GM21825 (cell line): Measurements from ENCODE around the gene CNTN1.

ENCODE experiments used
- ATAC-seq: cut with Tn5 transposase; IDR thresholded peaks from one replicate; pipeline ENCODE4 v1.9.1; 2021; ENCODE audit warnings: mild to moderate bottlenecking, moderate library complexity; ENCODE audit not compliant: unreplicated experiment

CNTN1 gene

DNA sequence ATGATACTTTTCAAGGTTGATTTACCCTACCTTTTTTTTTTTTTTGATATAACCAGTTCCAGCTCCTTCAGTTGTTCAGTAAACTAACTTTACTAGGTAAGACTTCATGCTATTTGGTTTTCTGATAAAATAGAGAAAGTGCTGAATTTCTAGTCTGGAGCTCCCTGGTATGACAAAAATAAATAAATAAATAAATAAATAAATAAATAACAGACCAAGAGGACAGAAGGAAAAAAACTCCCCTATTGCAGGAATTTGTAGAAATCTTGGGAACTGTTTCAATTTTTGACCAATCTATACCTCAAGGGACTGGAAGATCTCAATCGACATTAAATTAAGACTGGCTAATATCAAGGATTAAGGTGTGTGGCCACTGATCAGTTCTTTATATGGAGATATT lies 265.2 kb downstream of the CNTN1 start:
- no peak for ATAC-seq

DNA sequence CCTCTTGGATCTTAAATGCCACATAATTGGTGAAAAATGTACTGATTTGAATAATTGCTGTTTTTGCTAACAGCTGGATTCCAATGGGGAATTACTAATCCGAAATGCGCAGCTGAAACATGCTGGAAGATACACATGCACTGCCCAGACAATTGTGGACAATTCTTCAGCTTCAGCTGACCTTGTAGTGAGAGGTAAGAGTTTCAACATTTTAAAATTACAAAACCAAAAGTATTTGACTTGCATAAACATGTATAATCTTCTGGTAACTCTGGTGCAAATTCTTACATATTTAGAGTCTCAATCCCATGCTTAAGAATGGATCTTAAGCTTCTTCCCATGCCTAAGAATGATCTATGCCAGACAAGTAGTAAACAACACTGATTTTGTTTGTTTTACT lies 266.8 kb downstream of the CNTN1 start:
- no peak for ATAC-seq

DNA sequence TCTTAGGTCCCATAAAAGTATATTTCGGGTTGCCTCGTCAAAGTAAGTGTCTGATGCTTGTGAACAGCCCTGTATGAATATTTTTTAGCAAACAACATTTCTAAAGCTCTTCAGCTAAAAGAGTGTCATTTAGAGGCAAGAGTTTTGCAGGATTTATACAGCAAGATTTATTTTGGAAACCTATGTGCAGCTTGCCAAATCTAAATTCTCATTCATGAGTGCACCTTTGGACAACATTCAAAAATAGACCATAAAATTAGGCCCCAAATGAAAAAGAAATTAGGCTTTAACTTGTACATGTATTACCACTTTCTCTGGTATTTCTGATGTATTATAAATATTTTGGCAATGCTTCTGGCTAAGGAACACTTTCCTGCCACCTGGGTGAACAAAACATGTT lies 271.5 kb downstream of the CNTN1 start:
- no peak for ATAC-seq

DNA sequence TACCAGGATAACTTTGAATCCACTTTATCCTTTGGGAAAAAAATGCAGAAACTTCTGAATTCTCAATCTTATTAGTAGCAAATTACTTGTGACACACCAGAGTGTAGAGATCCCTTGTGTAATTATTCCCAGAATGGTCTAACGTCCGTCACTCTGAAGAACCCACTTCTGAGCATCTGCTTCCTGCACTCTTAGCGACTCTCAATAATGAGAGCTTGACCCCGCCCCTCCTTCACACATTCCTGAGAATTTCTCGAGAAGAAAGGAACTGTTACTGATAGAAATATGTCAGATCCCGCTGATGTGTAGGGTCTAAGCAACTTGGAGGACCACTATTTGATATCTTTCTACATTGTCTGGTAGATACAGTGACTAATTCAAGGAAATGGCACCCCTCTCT lies 277.6 kb downstream of the CNTN1 start:
- ATAC-seq: no peak

DNA sequence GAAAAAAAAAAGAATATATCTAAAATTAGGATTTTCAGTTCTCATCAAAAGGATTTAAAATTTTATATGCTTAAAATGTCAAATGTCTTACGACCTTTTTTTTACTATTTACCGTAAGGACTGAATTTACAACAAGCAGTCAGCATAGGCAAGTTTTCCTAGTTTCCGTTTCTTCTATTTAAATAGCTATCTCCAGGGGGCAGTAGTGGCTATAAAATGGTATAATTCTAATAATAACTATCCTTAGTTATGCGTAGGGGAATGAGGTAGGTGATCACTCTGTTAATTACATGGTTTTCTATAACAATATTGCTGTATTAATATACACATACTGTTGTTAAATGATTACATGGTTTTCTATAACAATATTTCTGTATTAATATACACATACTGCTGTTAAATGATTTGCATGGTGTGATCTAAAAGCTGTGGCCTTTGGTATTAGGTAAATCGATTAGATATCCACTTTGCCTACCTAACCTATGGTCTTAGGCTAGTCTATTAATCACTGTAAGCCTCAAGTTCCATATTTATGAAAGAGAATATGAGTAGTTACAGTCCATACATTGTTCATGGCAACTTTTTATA lies 278.2 kb downstream of the CNTN1 start:
- ATAC-seq: no peak

DNA sequence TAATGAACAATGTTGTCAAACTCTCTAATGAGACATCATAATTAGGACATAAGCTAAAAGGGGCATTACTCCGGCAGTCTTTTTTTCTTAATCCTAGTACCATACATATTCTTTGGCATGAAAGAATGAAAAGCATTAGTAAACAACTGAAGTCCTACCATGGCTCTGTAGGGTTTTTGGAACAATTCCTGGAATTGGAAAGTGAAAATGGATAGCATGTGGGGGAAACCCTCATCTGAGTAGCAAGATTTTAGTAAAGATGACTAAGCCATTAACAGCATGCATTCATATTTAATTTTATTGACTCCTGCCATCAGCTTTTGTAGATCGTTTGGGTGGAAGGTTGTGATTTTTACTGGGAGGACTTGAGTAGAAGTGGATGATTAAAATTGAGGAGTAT lies 279.7 kb downstream of the CNTN1 start:
- no peak for ATAC-seq

DNA sequence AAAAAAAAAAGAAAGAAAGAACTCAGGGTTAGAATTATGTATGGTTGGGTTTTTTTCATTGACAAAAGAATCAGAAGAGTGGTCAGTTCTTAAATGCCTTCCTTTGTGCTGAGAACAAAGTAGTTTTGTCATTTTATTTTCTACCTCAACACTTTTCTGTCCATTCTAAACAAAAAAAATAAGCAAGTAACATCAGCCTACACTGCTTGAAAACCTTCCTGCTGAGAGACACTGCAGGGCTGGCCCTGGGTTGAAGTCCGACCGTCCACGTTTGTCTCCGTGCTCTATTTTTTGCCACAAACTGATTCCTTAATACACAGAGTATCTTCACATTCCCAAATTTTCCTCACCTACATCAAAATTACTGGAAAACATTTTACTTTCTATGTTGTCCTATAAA lies 284.3 kb downstream of the CNTN1 start:
- ATAC-seq: no peak

DNA sequence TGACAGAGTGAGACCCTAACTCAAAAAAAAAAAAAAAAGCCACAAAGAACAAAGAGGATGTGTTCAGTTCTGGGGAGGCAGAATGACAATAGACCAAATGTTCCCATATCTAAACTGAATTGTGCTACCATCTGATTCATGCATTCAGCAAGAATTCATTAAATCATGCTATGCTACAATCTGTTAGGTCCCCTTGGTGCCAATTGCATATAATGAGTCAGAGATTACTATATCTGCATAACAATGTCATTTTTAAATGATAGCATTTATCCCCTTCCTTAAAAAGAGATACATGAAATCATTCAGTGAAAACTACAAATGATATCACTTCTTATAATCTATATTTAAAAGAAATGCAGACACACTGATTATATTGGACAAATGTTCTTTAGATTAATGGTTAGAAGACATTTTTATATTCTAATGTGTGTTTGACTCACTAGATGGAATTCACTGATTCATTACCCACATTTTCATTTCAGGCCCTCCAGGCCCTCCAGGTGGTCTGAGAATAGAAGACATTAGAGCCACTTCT lies 288.3 kb downstream of the CNTN1 start:
- no peak for ATAC-seq

DNA sequence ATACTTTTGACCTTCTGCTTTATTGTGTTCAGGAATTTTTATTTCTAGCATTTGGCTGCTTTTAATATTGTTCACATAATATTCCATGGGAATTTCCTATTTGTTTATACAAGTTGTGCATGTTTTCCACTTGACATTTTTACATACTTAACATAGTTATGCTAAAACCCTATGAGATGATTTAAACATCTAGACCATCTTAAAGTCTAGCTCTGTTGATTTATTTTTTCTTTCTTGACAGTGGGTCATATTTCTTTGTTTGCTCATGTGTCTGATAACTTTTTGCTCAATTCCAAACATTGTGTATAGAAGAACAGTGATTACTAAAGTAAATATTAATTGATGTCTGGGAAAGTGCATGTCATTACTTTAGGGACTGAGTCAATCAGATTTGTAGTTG lies 293.8 kb downstream of the CNTN1 start:
- ATAC-seq: no peak

DNA sequence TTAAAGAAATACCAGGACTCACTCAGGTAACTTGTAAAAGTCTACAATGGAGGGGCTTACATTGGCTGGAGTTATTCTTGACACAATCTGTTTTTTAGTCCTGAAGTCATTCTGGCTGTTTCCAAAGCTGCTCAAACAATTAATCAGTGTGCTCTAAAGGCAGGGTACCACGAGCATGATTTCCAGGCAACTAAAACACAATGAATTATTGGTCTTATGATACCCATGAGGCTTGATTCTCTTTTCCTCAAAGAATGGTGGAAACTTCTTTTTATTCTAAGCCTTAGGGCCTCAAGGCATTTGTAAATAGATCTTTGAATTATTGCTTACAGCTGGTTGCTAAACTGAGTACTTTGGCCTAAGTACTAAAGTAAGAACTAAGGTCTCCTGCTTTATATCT lies 296.1 kb downstream of the CNTN1 start:
- no peak for ATAC-seq

DNA sequence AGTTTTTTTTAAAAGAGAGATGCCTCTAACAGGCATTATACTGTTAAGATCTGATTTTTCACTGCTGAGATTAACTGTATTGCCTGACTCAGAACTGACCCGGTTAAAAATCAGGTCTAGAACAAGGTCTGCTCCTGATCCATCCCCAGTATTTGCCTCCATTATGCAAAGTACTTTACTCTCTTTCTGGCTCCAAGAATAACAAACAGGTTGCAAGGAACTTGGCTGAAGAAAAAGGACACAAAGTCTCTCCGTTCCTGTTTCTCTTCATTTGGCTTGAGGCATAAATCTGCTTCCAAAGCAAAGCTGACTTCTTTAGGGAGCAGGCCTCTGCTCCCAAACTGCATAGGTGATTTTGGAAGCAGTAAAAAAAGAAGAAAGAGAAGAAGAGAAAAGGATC lies 296.6 kb downstream of the CNTN1 start:
- ATAC-seq: no peak

DNA sequence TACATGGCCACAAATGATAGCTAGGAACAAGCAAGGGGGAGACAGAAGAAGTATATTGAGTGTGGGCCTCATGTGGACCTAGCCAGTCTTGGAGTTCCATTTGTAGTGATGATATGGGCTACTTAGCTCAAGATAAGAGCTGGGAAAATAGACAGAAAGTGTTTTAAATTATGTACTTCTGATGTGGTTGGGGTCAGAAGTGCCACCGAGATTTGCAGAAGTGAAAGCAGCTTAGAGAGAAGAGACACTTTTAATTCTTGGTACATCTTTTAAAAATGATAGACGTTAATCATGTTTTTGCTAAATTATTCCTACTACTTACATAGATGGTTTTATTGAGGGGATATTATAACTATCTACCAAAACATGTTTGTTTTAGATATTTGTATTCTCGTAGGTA lies 297.5 kb downstream of the CNTN1 start:
- no peak for ATAC-seq

DNA sequence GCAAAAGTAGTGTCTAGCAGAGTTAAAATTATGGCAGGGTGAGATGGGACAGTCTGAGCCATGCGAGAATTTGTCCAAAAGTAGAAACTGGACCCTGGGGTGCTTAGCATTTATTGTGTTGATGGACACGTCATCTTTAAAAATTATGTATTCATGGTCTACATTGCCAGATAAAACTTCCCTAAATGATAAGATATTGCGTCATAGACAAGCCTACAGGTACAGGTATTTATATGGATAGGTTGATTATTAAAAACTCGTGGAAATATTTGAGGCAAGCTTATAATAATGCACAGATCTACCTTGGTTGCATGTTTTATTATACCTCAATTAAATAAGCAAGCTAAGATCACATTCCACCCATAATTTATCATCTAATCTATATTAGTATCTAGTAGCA lies 299.9 kb downstream of the CNTN1 start:
- no peak for ATAC-seq

DNA sequence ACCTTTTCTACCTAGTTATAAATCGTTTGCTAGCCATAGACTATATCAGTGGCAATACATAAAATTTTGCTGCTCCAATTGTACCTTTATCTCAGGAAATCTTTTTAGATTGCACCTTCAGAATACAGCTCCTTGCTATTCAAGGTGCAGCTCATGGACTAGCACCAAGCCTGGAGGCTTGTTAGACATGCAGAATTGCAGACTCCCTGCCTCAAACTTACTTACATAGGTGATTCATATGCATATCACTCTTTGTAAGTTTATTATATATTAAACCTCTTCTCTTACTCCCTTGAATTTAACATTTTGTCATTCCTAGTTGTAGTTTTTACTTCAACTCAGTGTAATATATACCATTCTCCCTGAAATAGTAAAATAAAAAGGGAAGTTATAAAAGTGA lies 300.4 kb downstream of the CNTN1 start:
- no peak for ATAC-seq

DNA sequence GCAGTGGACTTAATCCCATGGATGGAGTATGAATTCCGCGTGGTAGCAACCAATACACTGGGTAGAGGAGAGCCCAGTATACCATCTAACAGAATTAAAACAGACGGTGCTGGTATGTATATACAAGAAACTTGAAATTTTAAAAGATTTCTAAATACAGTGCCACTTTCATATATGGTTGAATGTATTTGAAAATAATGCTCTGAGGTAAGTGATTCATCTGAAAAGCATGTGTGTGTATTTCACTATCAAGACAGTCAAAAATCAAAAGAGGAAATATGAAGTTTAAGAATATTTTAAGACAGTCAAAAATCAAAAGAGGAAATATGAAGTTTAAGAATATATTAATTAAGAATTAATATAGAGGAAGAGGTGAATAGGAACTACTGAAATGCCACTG lies 300.9 kb downstream of the CNTN1 start:
- no peak for ATAC-seq

DNA sequence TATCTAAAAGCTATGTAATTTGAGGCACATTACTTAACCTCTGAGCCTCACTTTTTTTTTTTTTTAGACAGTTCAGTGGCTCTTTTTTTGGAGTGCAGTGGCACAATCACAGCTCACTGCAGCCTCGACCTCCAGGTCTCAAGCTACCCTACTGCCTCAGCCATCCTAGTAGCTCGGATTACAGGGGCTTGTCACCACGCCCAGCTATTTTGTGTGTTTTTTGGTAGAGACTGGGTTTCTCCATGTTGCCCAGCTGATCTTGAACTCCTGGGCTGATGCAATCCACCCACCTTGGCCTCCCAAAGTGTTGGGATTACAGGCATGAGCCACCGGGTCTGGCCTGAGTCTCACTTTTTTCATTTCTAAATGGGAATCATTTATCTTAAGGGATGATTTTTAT lies 303.9 kb downstream of the CNTN1 start:
- ATAC-seq: no peak

DNA sequence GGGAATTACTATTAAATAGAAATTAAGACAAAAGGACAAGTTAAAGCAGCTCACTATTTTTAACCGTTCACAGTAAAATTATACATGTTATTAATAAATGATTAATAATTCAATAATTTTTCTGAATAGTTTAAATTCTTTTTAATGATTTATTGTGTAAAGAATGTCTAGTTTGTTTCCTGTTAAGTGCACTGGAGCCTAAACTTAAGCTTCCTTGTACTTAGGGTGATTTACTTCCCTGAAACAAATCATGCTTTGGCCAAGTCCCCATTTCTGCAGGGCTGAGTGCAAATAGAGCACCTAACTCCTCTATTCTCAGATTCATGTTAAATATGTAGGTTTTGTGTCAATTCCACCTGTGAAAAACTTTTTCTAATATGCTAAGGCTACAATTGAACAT lies 307.0 kb downstream of the CNTN1 start:
- ATAC-seq: no peak

DNA sequence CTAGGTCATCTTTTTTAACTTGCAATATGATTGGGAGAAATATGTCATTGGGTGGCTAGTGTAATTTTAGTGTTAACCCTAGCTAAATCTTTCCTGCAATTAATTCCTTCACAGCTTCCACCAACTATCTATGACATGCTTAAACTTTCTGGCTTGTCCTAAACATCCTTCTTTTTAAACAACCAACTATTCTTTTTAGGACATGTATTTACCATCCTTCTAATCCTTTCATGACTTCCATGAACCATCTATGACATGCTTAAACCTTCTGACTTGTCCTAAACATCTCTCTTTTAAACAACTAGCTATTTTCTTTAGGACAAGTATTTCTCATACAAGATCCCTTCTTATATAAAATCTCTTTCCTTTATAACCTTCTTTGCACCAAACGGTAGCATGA lies 316.2 kb downstream of the CNTN1 start:
- ATAC-seq: no peak

DNA sequence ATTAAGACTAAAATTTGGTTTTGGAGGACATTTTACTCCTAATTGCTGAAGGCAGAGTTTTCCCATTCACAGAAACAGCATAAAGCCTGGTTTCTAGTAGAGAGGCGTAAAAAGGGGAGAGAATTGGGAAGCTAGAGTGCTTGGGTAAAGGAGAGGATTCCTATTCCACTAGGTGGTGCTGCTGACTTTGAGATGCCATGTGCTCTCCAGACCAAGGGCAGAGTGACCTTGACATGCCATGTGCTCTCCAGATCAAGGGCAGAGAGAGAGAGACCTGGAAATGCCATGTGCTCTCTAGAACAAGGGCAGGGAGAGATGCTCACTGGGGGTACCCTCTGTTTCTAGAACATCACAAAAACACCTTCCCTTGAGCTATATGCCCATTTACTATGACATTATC lies 319.7 kb downstream of the CNTN1 start:
- ATAC-seq: no peak

DNA sequence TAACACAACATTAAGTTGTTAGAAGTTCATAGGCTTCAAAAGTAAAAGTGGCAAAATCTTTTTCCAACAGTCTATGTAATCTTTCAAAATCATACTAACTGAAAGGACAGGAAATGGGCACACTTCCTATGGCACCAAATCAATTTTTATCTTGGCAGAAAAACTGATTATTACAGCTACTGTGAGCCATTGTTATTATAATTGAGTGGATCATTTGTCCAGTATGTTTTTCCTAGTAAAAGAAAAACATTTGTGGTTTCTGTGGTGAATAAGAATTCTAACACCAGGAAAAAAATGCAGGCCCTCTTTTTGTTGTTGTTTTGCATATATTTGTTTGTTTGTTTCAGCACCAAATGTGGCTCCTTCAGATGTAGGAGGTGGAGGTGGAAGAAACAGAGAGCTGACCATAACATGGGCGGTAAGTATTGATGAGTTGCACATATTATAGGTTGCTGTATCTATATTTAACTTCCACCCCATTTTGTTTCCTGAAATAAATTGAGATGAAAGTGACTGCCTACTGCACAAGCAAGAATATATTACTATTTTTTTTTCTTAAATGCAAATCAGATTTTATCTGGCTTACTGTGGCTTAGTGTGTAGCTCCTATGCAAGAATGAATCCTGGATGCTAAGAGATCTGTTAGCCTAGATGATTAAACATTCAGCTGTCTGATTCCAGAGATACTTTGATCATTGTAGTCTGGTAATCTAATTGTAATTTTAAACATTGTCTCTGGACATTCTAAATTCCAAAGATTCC lies 321.8 kb downstream of the CNTN1 start:
- ATAC-seq: no peak

DNA sequence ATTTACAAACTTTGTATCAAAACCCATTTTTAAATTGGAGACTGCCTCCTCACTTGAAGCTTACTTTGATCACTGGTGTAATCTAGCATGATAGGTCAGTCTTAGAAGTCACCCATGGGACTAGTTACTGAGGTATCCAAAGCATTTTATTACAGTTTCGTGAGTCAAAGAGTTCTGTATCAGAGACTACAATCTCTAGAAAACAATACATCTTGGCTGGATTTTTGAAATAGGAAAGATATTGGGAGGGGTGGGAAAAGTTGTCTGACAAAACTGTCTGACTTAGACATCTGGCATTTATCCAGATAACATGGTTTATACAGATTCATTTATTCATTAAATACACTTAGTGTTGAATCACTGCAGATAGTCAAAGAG lies 322.4 kb downstream of the CNTN1 start:
- ATAC-seq: no peak

DNA sequence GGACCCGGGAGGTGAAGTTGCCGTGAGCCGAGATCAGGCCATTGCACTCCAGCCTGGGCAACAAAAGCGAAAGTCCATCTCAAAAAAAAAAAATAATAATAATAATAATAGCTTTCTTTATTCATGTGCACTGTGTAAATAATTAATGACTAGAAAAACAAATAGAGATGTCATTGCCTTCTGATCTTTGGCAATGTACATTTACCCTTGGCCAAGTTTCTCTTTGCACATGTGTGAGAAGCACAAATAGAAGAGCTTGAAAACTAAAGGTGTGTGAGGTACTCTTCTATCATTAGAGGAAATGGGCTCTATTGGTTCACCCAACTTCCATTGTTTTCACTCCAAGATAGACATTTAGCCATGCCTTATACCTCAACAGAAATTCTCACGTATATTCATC lies 325.8 kb downstream of the CNTN1 start:
- no peak for ATAC-seq

DNA sequence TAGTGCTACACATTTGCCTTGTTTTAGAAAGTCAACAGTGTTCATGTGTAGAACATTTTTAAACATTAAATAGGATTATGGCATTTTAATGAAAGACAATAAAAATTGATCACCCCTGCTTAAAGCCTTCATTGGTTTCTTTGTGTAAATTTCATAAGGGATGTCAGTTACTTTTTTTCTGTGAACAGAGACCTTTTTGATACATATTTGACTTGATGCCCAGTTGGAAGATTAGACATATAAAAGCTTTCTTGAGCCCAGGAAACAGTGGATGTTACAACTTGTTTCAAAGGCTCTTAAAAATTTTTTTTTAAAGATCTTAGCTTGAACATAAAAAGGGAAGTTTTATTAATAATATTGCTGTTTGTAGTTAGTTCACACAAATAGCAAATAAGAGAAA lies 327.2 kb downstream of the CNTN1 start:
- ATAC-seq: no peak
